HepG2 (cell line): Measurements from ENCODE around the gene MEGF10. TPM values are rescaled to one million over a fixed set of nuclear protein-coding genes. Genes with fewer than 3 reads are reported as not detected.
A peak's percentile ranks its signal among the peaks of the same experiment; 100 is the strongest.

Experiments used
- ATAC-seq: fragments of 200-7000 bp; cut with Tn5 transposase; 3 replicates; pipeline ENCODE4 v1.9.1; 2020; ENCODE audit warnings: mild to moderate bottlenecking, moderate library complexity
- BruUV-seq: library from RNA; stranded (reverse); fragments of 400-500 nt; replicated peaks from 2 replicates; lab custom pipeline; 2021; lab: Mats Ljungman, UMichigan
- CTCF ChIA-PET: fragments of 300-600 bp; formaldehyde crosslinking; extraction: SDS; loops from one replicate; lab custom pipeline; 2021; ENCODE audit warnings: low total read pairs, inconsistent platforms, low intra/inter-chr PET ratio; lab: Yijun Ruan, JAX
- POLR2A ChIA-PET: fragments of 350-600 bp; sonication (Branson Sonifier 250); formaldehyde crosslinking; loops from one replicate; lab custom pipeline; 2020; ENCODE audit warnings: antibody characterized with exemption, inconsistent platforms; lab: Yijun Ruan, JAX
- DNase-seq: peaks from one replicate; pipeline ENCODE4 v3.0.0-alpha.2; 2015; ENCODE audit warnings: low spot score
- FAIRE-seq: peaks from 3 replicates; lab custom pipeline; 2011; peaks lifted over from hg19 to GRCh38; lab: Jason Lieb, UNC
- H2AFZ ChIP-seq: one replicate; pipeline ENCODE4 v1.6.1; 2011; ENCODE audit warnings: low read length, inconsistent platforms
- H3K27ac ChIP-seq: fragments of 300-600 bp; 3 replicates; pipeline ENCODE4 v1.8.0; 2011; ENCODE audit warnings: mixed run types, mild to moderate bottlenecking, mixed read lengths, low read length, inconsistent platforms; ENCODE audit not compliant: insufficient read depth; ENCODE audit errors: extremely low read length
- H3K27me3 ChIP-seq, 2 experiments: fragments of 200-600 bp in 1 of 2; 2 replicates in 1 of 2; 3 replicates in 1 of 2; pipeline versions ENCODE4 v1.6.0 to v1.8.0; 2011; ENCODE audit warnings: low read length in 2 of 2, mild to moderate bottlenecking in 2 of 2, moderate library complexity in 2 of 2, inconsistent platforms in 1 of 2; ENCODE audit not compliant: insufficient read depth in 2 of 2, control insufficient read depth in 1 of 2
- H3K36me3 ChIP-seq, 2 experiments: fragments of 200-600 bp in 1 of 2; replicated peaks in 1 of 2; 2 replicates in 1 of 2; 3 replicates in 1 of 2; pipeline versions ENCODE4 v1.5.1 to v1.8.0; 2011; ENCODE audit warnings: low read length in 2 of 2, inconsistent platforms in 1 of 2; ENCODE audit not compliant: insufficient read depth in 2 of 2, control insufficient read depth in 1 of 2
- H3K4me1 ChIP-seq: 2 replicates; pipeline ENCODE4 v1.5.1; 2012; ENCODE audit warnings: low read length, inconsistent platforms; ENCODE audit not compliant: insufficient read depth
- H3K4me2 ChIP-seq: 2 replicates; pipeline ENCODE4 v1.6.0; 2011; ENCODE audit warnings: low read depth, low read length, inconsistent platforms
- H3K4me3 ChIP-seq, 3 experiments: fragments of 200-600 bp in 1 of 3; sonication (generic), shearing (Covaris generic) in 1 of 3; replicated peaks in 1 of 3; 2 replicates each; pipeline ENCODE4 v1.5.1; 2011 to 2016; ENCODE audit warnings: low read length in 3 of 3, inconsistent platforms in 2 of 3, low read depth in 2 of 3, mild to moderate bottlenecking in 2 of 3, control low read depth in 1 of 3, mixed read lengths in 1 of 3; ENCODE audit not compliant: insufficient read depth in 1 of 3
- H3K79me2 ChIP-seq: one replicate; pipeline ENCODE4 v1.6.1; 2011; ENCODE audit warnings: low read length, inconsistent platforms; ENCODE audit not compliant: insufficient read depth
- H3K9ac ChIP-seq: 2 replicates; pipeline ENCODE4 v1.6.0; 2011; ENCODE audit warnings: mild to moderate bottlenecking, low read depth, low read length, inconsistent platforms; ENCODE audit not compliant: insufficient read depth
- H3K9me3 ChIP-seq: 2 replicates; pipeline ENCODE4 v1.5.1; 2012; ENCODE audit warnings: mild to moderate bottlenecking, low read length
- H4K20me1 ChIP-seq: 2 replicates; pipeline ENCODE4 v1.6.0; 2011; ENCODE audit warnings: inconsistent platforms, mild to moderate bottlenecking, low read length, moderate library complexity; ENCODE audit not compliant: insufficient read depth
- ELK4 ChIP-seq: sonication (generic); formaldehyde crosslinking; IDR thresholded peaks from 2 replicates; pipeline ENCODE4 v1.9.0; 2021; ENCODE audit warnings: missing genetic modification reagents, borderline replicate concordance
- FOXA3 ChIP-seq: IDR thresholded peaks from 2 replicates; pipeline ENCODE4 v1.6.1; 2016; ENCODE audit warnings: missing genetic modification reagents, missing compliant biosample characterization
- FOXP4 ChIP-seq: sonication (generic); formaldehyde crosslinking; IDR thresholded peaks from 2 replicates; pipeline ENCODE4 v1.4.0; 2020; ENCODE audit warnings: missing genetic modification reagents
- WGBS: methylation state at CpG from one replicate; pipeline ENCODE4 v1.1.6; 2017; ENCODE audit warnings: low lambda C conversion rate; 5-methylcytosine and 5-hydroxymethylcytosine counted together
- in situ Hi-C: cut with HindIII; loops from 2 replicates; pipeline ENCODE4 v1.10.0; 2017; ENCODE audit warnings: low pct_unique_long_range_greater_than_20kb; ENCODE audit not compliant: extremely low pct_ligation_motif_present
- intact Hi-C: fragments of 100-400 bp; cut with micrococcal nuclease; formaldehyde crosslinking; loops from one replicate; pipeline ENCODE4 v1.10.0; 2022; ENCODE audit not compliant: unreplicated experiment
- polyA plus RNA-seq, 8 experiments: library from polyadenylated mRNA; depleted of rRNA in 3 of 8; stranded (reverse) in 7 of 8; unstranded in 1 of 8; fragments of >200 nt; fragmentation: Illumina TruSeq in 4 of 8; extraction: Trizol in 4 of 8; gene quantifications; 2 replicates each; pipeline versions ENCODE4 v1.2.1 to v1.2.3, GENCODE V29; 2011 to 2016; ENCODE audit warnings: low read depth in 4 of 8, missing spikeins in 1 of 8, mixed read lengths in 1 of 8; ENCODE audit not compliant: insufficient read depth in 1 of 8
- total RNA-seq, 5 experiments: library from RNA; depleted of rRNA; stranded (reverse); fragments of >200 nt; fragmentation: Illumina TruSeq; extraction: Trizol; gene quantifications; 2 replicates each; pipeline ENCODE4 v1.2.3, GENCODE V29; 2016; ENCODE audit warnings: low read depth in 1 of 5

MEGF10 gene
- total and polyA plus RNA-seq, 2 of the 13 experiments (the other 11 are each of a cell fraction or from before 2014, with no cell fraction given): not detected

DNA sequence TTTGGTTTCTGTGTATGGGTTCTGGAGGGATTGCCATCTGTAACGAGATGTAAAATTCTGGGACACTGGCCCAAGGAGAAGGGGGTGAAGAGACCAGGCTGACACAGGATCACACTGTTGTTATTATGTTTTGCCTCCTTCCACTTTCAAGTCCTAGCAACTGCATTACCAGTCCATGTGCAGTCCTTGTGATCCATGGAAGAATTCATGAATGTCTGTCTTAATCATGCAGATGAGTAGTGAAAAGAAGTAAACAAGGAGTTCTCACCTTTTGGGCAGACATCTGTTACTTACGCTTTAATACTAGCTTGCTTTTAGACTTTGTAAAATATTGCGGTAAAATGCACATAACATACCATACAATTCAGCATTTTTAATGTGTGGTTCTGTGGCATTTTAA is 18.3 kb downstream of the MEGF10 start (continued):
- no peak for TF ChIP-seq FOXP4 (CRISPR knock-in tag)

DNA sequence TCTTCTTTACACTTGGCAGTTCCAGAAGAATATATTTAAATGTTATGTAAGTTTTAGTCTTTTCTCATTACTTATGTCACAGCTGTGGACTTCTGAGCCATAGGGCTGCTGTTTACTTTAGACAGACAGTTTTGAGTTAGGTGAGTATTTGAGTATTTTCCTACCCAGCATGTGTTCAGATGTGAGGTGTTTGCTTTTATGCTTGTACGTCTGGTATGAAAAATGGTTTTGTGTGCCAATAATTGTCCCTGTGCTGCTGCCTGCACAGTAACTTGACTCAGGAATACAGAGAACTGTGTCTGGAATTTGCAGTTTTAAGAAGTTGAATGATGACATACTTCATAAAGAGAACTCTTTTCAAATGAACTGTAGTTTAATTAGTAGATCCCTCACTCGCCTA is 20.8 kb downstream of the MEGF10 start:
- no peak for DNase-seq
- Histone ChIP-seq H3K79me2 (no peaks in the 10 kb centered on the region), H3K4me1 (no peaks in the 10 kb centered on the region), H3K9me3 (no peaks in the 10 kb centered on the region), H3K9ac (no peak overlapping the region), H4K20me1 (no peaks in the 10 kb centered on the region), H3K36me3 (no peaks in the 10 kb centered on the region), H2AFZ (no peak overlapping the region), H3K4me3 (no peak overlapping the region), H3K27ac (no peak overlapping the region), H3K4me2 (no peak overlapping the region), H3K27me3 (no peaks in the 10 kb centered on the region; a peak in 1 of 5 replicates)
- in situ Hi-C loops: loop anchor here (10.0 kb wide), 1 partner anchor 657 kb away; no protein-coding TSS in a partner anchor
- ChIA-PET CTCF (no interaction called here), POLR2A (no interaction called here)
- 0 out of 2 replicates have a peak, but pooled peaks have one; percentile 8 for TF ChIP-seq FOXA3 (CRISPR knock-in tag)
- no peak for TF ChIP-seq ELK4 (CRISPR knock-in tag)
- intact Hi-C loops: loop anchor here (5.0 kb wide), 1 partner anchor 654 kb away; no protein-coding TSS in a partner anchor
- BruUV-seq: no TSS peak
- no peak for FAIRE-seq
- 3% methylated on average over 2 of the region's 2 CpGs for WGBS
- ATAC-seq: no peak
